ENCODE results near the gene TMEM184A.

- TF ChIP-seq POLR2A (IDR thresholded peaks at IDR 0.05) = no peak
- TF ChIP-seq, protein P1, sequence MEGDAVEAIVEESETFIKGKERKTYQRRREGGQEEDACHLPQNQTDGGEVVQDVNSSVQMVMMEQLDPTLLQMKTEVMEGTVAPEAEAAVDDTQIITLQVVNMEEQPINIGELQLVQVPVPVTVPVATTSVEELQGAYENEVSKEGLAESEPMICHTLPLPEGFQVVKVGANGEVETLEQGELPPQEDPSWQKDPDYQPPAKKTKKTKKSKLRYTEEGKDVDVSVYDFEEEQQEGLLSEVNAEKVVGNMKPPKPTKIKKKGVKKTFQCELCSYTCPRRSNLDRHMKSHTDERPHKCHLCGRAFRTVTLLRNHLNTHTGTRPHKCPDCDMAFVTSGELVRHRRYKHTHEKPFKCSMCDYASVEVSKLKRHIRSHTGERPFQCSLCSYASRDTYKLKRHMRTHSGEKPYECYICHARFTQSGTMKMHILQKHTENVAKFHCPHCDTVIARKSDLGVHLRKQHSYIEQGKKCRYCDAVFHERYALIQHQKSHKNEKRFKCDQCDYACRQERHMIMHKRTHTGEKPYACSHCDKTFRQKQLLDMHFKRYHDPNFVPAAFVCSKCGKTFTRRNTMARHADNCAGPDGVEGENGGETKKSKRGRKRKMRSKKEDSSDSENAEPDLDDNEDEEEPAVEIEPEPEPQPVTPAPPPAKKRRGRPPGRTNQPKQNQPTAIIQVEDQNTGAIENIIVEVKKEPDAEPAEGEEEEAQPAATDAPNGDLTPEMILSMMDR (IDR thresholded peaks at IDR 0.05) = no peak
These were observed 32.2 kb downstream of the TMEM184A start for GRCh38 chr7:1523844-1524243.

All from thyroid gland (tissue), 4 donors.